GOT3 (cell line): ENCODE data around the gene NTMT1.

Source experiments
- DNase-seq: peaks from one replicate; lab custom pipeline; 2025; ENCODE audit warnings: mixed read lengths; lab: John Stamatoyannopoulos, UW

The NTMT1 gene

GRCh38 chr9:129597355-129598088, 28.4 kb upstream of the NTMT1 start:
- DNase-seq = no peak

GRCh38 chr9:129598089-129598596, 27.8 kb upstream of the NTMT1 start:
- no peak for DNase-seq

DNA sequence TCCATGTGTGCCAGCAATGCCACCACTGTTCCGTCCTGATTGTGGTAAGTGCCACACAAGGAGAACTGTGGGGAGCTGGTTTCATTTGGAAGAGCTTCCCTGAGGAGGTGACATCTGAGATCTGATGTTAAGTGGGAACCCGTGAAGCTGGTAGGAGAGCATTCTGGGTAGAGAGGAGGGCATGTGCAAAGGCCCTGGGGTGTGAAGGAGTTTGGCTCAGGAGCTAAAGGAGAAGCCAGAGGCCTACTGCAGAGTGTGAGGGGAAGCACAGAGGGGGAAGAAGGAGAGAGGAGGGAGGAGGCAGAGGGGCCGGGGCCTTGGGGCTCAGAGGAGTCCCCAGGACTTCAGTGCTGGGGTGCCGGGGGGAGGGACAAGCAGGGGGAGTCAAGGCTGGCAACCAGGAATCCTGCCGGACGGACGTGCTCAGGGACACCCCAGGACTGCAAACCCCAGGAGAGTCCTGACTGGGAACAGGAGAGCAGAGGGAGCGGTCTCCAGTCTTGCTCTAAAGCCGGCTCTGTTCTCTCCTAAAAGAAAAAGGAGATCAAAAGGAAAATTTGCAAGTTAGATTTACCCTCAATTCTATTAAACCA, 24.8 kb upstream of the NTMT1 start:
- no peak for DNase-seq

GRCh38 chr9:129602598-129603415, 23.2 kb upstream of the NTMT1 start:
- DNase-seq = no peak

DNA sequence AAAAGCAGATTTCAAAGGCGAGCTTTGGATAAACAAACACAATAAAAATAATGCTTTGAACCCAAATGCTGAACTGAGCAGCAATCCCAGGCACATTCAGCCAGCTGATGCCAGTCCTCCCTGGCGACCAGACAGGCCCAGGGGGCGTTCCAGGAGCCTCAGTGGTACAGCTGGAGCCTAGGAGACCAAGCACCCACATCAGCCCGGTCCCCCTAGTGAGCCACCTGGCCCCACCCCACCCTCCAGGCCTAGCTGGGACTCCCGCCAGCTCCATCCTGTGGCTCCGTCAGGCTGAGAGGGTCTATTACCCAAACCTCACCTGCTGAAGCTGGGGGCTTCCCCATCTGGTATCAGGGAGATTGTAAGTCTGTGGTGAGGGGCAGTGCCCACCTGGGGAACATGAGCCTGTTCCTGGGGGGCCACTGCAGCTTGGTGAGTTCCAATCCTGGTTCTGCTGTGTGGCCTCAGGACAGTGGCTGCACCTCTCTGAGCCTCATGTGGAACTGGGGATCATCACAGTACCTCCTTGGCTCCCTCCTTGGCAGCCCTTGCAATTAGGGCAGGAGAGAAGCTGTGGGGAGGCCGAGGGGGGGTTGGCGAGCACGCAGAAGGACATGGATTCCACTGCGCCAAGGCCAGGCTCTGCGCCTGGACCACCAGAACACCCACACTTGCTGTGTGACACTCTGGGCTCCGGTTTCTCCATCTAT, 21.8 kb upstream of the NTMT1 start:
- DNase-seq = no peak

DNA sequence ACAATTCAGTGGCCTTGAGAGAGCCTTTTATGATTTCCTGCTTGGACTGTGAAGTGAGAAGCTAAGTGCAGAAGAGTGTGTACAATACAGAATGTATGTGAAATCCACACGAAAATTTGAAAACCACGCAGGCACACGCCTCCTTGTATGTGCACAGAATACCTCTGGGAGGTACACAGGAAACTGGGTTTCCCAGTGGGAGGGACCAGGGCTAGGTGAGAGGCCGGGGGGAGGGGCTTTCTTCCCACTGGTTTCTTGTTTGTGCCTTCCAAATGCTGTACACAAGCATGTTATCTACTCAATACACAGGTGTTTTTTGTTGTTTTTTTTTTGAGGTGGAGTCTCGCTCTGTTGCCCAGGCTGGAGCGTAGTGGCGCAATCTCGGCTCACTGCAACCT, 21.2 kb upstream of the NTMT1 start:
- no peak for DNase-seq

- DNase-seq = no peak
These were observed 19.6 kb upstream of the NTMT1 start for GRCh38 chr9:129606161-129607026.

DNA sequence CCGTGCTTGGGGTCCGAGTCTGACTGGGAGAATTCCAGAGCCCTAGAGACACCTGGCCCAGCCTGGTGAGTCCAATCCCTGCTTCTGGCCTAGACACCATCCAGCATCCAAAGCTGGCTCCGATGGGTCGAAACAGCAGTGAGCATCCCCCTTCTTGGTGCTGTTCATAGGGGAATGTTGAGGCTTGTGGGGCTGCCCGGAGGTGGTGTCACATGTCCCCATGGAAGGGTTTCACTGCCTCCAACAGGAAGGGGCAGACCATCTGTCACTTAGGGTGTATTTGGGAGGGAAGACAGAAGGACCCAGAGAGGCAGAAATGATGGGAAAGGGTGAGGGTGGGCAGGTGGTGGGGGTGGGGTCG, 19.0 kb upstream of the NTMT1 start:
- DNase-seq = no peak

GRCh38 chr9:129608561-129609481, 17.1 kb upstream of the NTMT1 start:
- no peak for DNase-seq

DNA sequence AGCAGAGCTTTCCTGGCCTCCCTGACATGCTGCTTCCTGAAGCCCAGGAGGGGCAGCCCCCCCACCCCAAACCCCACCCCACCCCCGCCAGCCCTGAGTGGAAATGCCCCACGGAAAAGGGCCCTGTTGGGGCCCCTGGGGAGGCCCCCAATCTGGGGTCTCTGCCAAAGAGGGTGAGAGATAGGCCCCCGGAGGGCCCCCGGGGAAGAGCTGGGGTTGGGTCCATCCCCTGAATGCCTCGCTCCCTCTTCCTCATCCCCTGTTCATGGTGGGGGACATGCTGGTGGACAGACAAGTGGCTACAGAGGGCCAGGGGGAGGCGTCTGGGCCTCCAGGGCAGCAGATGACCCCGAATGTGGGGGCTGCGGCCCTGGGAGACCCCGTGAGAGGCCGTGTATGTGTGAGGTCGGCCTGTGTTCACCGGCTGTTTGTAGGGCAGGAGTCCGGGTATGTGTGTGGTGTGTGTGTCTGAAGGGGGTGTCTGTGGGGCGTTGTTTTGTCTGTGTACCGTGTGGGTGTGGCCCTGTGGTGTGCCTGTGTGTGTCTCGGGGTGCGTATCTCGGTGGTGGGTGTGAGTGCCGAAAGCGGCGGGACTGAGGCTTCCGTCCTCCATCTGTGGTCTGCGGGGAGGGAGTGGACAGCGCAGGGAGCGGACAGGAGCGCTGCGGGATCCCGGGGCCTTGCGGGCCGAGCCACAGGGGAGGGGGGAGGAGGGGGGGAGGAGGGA, 16.3 kb upstream of the NTMT1 start:
- DNase-seq = no peak

DNA sequence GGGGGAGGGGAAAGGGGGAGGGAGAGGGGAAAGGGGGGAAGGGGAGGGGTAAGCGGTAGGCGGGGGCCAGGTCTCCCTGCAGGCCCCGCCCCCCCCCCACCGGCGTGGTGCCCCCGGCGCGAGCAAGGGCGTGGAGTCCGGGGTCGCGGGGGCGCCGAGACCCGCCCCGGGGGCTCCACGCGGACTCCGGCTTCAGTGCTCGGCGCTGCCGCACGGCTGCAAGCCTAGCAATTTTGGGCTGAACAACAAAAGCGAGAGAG, 15.8 kb upstream of the NTMT1 start:
- DNase-seq = no peak

GRCh38 chr9:129610473-129611306, 15.3 kb upstream of the NTMT1 start:
- no peak for DNase-seq

GRCh38 chr9:129611307-129611800, 14.6 kb upstream of the NTMT1 start:
- no peak for DNase-seq

DNA sequence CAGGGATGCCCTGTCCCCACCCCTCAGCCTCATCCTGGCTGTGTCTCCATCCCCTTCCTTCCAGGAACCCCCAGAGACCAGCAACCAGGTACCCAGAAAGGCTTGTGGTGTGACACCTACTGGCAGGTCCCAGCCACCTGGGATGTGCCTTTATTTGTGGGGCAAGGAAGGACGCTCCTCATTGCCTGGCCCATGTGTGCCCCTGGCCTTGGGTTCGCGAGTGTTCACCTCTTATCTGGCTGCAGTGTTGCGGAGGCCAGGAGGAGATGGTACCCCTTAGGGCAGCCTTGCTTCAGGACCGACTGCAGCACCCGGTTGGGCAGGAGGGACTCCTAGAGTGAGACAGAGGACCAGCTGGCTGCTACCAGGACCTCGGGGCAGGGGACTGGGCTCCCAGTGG, 13.8 kb upstream of the NTMT1 start:
- no peak for DNase-seq

DNA sequence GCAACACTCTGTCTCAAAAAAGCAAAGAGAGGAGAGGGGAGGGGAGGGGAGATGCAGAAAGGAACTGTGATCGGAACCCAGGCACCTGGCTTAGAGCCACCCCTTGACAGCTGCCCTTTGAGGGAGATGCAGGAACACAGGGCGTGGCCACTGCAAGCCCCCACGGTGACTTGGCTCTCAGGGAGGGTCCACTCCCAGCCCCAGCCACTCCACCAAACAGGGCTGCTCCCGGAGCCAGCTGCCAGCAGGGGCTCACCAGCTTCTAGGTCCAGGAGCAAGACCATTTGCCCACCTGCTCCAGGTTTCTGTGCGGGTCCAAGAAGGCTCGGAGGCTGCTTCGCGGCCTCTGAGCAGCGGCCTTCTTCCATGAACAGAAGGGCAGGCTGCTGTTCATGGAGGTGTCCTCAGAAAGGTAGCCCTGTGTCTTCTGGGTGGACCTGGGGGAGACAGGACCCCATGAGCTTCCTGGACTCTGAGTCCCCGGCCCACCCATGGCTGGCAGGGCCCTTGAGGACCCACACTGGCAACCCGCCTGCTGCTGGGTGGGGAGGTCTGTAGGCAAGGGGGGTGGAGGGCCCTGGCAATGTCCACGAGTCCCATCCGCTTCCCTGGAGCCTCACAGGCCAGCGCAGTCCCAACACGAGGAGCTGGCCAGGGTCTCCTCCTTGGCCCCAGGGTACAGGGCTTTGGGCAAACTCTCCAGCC, 13.0 kb upstream of the NTMT1 start:
- no peak for DNase-seq

DNA sequence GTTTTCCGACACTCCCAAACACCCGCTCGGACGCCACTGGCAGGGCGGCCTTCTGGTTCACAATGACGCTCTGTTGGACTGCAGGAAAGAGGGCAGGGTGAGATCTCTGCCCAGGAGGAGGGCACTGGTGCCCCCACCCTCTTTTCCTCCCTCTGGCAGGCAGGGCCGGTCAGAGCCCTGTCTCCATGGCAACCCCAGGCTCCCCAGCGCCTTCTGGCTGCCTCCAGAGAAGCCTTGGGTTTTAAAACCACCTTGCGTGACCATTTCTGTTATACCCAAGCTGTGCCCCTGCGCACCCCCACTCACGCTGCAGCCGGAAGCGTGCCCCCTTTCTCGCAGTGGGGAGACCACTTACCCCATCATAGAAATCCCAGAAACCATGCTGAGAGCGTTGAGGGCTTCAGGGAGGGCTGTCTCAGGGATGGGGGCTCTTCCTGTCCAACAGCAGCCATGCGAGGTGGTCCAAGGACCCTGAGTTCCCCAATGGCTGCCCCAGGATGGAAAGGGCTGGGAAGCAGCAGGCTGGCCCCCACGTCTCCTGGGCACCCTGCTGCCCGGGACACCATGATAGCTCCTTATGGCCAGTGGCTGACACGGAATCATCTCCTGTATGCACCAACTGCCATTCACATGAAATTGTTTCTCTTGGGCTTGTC, 12.3 kb upstream of the NTMT1 start:
- no peak for DNase-seq

DNA sequence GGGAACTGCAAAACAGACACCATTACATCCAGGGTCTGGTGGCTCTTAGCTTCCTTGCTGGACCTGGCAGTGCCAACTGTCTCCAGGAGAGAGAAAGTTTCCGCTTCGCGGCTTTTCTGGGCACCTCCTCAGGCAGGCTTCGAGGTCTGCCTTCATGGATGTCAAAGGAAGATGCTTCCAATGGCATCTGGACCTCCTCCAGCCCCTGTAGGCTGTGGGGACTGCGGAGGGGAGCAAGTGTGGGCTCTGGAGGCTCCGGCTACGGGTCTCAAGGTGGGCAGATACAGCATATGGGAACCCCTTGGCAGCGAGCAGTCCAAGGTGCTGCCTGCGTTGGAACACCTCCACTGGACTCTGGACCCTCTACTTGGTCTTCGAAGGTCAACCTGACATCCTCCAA, 11.0 kb upstream of the NTMT1 start:
- DNase-seq = no peak
